Measurements from ENCODE around the gene PEX13. TPM values are rescaled to one million over a fixed set of nuclear protein-coding genes. Genes with fewer than 3 reads are reported as not detected.
"Not testable (repeated sequence)": the region's sequence is repeated elsewhere in the genome, so short reads cannot be mapped to it uniquely, and the experiment has no call there.

Gene PEX13
- total RNA-seq, 1 experiment from 2014 or later: 32.6 TPM

GRCh38 chr2:60992985-60993392, 24.5 kb upstream of the PEX13 start:
- H3K9me3 ChIP-seq (ENCODE audit: low read length): peaks cover 12% of the 10 kb centered on the region
- peak overlapping the region; percentile 64 for H3K4me2 ChIP-seq (ENCODE audit: low read depth, low read length, poor library complexity, severe bottlenecking)
- H3K27ac ChIP-seq (ENCODE audit: low read length): peak overlapping the region; percentile 91
- no peaks in the 10 kb centered on the region for H3K27me3 ChIP-seq (ENCODE audit: low read length)
- H3K4me1 ChIP-seq (ENCODE audit: low read length): peaks cover 62% of the 10 kb centered on the region
- peak overlapping the region; percentile 59 for H3K9ac ChIP-seq (ENCODE audit: low read length)
- no peaks in the 10 kb centered on the region for H4K20me1 ChIP-seq (ENCODE audit: insufficient read depth, low read depth, low read length)
- DNase-seq: peak; percentile 94
- peak overlapping the region; percentile 33 for H3K4me3 ChIP-seq (ENCODE audit: low read length)
- no peaks in the 10 kb centered on the region for H3K79me2 ChIP-seq (ENCODE audit: low read length)
- H3K9me2 ChIP-seq (replicated peaks; ENCODE audit: insufficient read depth, low read length): no peaks in the 10 kb centered on the region
- H2AFZ ChIP-seq (ENCODE audit: low read length): peak overlapping the region; percentile 40; the same call in 1 of the 2 replicates
- H3K36me3 ChIP-seq (ENCODE audit: insufficient read depth, low read length): peaks cover 3% of the 10 kb centered on the region; the same call in 1 of the 2 replicates

GRCh38 chr2:60994131-60994530, 23.4 kb upstream of the PEX13 start:
- peaks cover 3% of the 10 kb centered on the region; the same call in 1 of the 2 replicates for H3K36me3 ChIP-seq (ENCODE audit: insufficient read depth, low read length)
- H2AFZ ChIP-seq (ENCODE audit: low read length): peak overlapping the region; percentile 5
- H3K9ac ChIP-seq (ENCODE audit: low read length): peak overlapping the region; percentile 44
- no peaks in the 10 kb centered on the region for H3K27me3 ChIP-seq (ENCODE audit: low read length)
- no peaks in the 10 kb centered on the region for H3K79me2 ChIP-seq (ENCODE audit: low read length)
- peaks cover 67% of the 10 kb centered on the region for H3K4me1 ChIP-seq (ENCODE audit: low read length)
- H3K4me2 ChIP-seq (ENCODE audit: low read depth, low read length, poor library complexity, severe bottlenecking): peak overlapping the region; percentile 63
- no peaks in the 10 kb centered on the region for H3K9me2 ChIP-seq (replicated peaks; ENCODE audit: insufficient read depth, low read length)
- H3K27ac ChIP-seq (ENCODE audit: low read length): peak overlapping the region; percentile 91
- H3K9me3 ChIP-seq (ENCODE audit: low read length): peaks cover 12% of the 10 kb centered on the region
- DNase-seq: peak; percentile 49
- no peak overlapping the region for H3K4me3 ChIP-seq (ENCODE audit: low read length)
- H4K20me1 ChIP-seq (ENCODE audit: insufficient read depth, low read depth, low read length): no peaks in the 10 kb centered on the region

GRCh38 chr2:60998628-60999545, 18.6 kb upstream of the PEX13 start:
- no peak overlapping the region for H3K9ac ChIP-seq (ENCODE audit: low read length)

GRCh38 chr2:61005736-61006135, 11.8 kb upstream of the PEX13 start:
- no peaks in the 10 kb centered on the region for H3K36me3 ChIP-seq (ENCODE audit: insufficient read depth, low read length)
- H3K9ac ChIP-seq (ENCODE audit: low read length): no peak overlapping the region
- no peaks in the 10 kb centered on the region for H3K9me3 ChIP-seq (ENCODE audit: low read length)
- no peak overlapping the region for H3K4me3 ChIP-seq (ENCODE audit: low read length)
- DNase-seq: no peak
- no peaks in the 10 kb centered on the region for H3K9me2 ChIP-seq (replicated peaks; ENCODE audit: insufficient read depth, low read length)
- H3K79me2 ChIP-seq (ENCODE audit: low read length): no peaks in the 10 kb centered on the region
- H3K4me2 ChIP-seq (ENCODE audit: low read depth, low read length, poor library complexity, severe bottlenecking): no peak overlapping the region
- H4K20me1 ChIP-seq (ENCODE audit: insufficient read depth, low read depth, low read length): no peaks in the 10 kb centered on the region
- 0 out of 2 replicates have a peak overlapping the region, but pooled peaks have one; percentile 6 for H3K27ac ChIP-seq (ENCODE audit: low read length)
- H3K4me1 ChIP-seq (ENCODE audit: low read length): peaks cover 11% of the 10 kb centered on the region
- peak overlapping the region; percentile 46 for H2AFZ ChIP-seq (ENCODE audit: low read length)
- no peaks in the 10 kb centered on the region for H3K27me3 ChIP-seq (ENCODE audit: low read length)

More at GRCh38 chr2:60998628-60999545, 18.6 kb upstream of the PEX13 start:
- Histone ChIP-seq H2AFZ (ENCODE audit: low read length) (no peak overlapping the region), H3K4me1 (ENCODE audit: low read length) (peaks cover 40% of the 10 kb centered on the region), H3K4me2 (ENCODE audit: low read depth, low read length, poor library complexity, severe bottlenecking) (no peak overlapping the region), H3K27ac (ENCODE audit: low read length) (peak overlapping the region; percentile 72), H3K79me2 (ENCODE audit: low read length) (no peaks in the 10 kb centered on the region), H3K27me3 (ENCODE audit: low read length) (no peaks in the 10 kb centered on the region), H3K9me3 (ENCODE audit: low read length) (no peaks in the 10 kb centered on the region), H3K9me2 (replicated peaks; ENCODE audit: insufficient read depth, low read length) (no peaks in the 10 kb centered on the region), H4K20me1 (ENCODE audit: insufficient read depth, low read depth, low read length) (no peaks in the 10 kb centered on the region), H3K36me3 (ENCODE audit: insufficient read depth, low read length) (no peaks in the 10 kb centered on the region), H3K4me3 (ENCODE audit: low read length) (no peak overlapping the region)
- DNase-seq: peak; percentile 92

- H3K79me2 ChIP-seq (ENCODE audit: low read length): 0 out of 2 replicates have a peak, but pooled peaks cover 3% of the 10 kb centered on the region
- DNase-seq: no peak
- no peak overlapping the region for H3K9ac ChIP-seq (ENCODE audit: low read length)
- H3K4me3 ChIP-seq (ENCODE audit: low read length): no peak overlapping the region
- H4K20me1 ChIP-seq (ENCODE audit: insufficient read depth, low read depth, low read length): no peaks in the 10 kb centered on the region
- H3K27ac ChIP-seq (ENCODE audit: low read length): no peak overlapping the region
- peaks cover 11% of the 10 kb centered on the region for H3K4me1 ChIP-seq (ENCODE audit: low read length)
- H3K9me2 ChIP-seq (replicated peaks; ENCODE audit: insufficient read depth, low read length): no peaks in the 10 kb centered on the region
- H3K4me2 ChIP-seq (ENCODE audit: low read depth, low read length, poor library complexity, severe bottlenecking): no peak overlapping the region
- no peaks in the 10 kb centered on the region for H3K36me3 ChIP-seq (ENCODE audit: insufficient read depth, low read length)
- H3K27me3 ChIP-seq (ENCODE audit: low read length): no peaks in the 10 kb centered on the region
- no peaks in the 10 kb centered on the region for H3K9me3 ChIP-seq (ENCODE audit: low read length)
- H2AFZ ChIP-seq (ENCODE audit: low read length): no peak overlapping the region
Observed at GRCh38 chr2:61006486-61007105, 10.9 kb upstream of the PEX13 start.

GRCh38 chr2:61009355-61009754, 8.2 kb upstream of the PEX13 start:
- H3K79me2 ChIP-seq (ENCODE audit: low read length): peaks cover 15% of the 10 kb centered on the region; the same call in 1 of the 2 replicates
- H3K4me3 ChIP-seq (ENCODE audit: low read length): no peak overlapping the region
- H3K36me3 ChIP-seq (ENCODE audit: insufficient read depth, low read length): no peaks in the 10 kb centered on the region
- no peak overlapping the region for H3K27ac ChIP-seq (ENCODE audit: low read length)
- H3K9me2 ChIP-seq (replicated peaks; ENCODE audit: insufficient read depth, low read length): no peaks in the 10 kb centered on the region
- H3K9ac ChIP-seq (ENCODE audit: low read length): no peak overlapping the region
- no peaks in the 10 kb centered on the region for H3K27me3 ChIP-seq (ENCODE audit: low read length)
- peaks cover 16% of the 10 kb centered on the region for H3K4me1 ChIP-seq (ENCODE audit: low read length)
- H4K20me1 ChIP-seq (ENCODE audit: insufficient read depth, low read depth, low read length): no peaks in the 10 kb centered on the region
- DNase-seq: no peak
- no peak overlapping the region for H3K4me2 ChIP-seq (ENCODE audit: low read depth, low read length, poor library complexity, severe bottlenecking)
- no peak overlapping the region for H2AFZ ChIP-seq (ENCODE audit: low read length)
- H3K9me3 ChIP-seq (ENCODE audit: low read length): no peaks in the 10 kb centered on the region

GRCh38 chr2:61011678-61012077, 5.8 kb upstream of the PEX13 start:
- DNase-seq: no peak
- Histone ChIP-seq H3K4me1 (ENCODE audit: low read length) (peaks cover 22% of the 10 kb centered on the region), H3K9ac (ENCODE audit: low read length) (no peak overlapping the region), H4K20me1 (ENCODE audit: insufficient read depth, low read depth, low read length) (no peaks in the 10 kb centered on the region), H3K9me3 (ENCODE audit: low read length) (no peaks in the 10 kb centered on the region), H2AFZ (ENCODE audit: low read length) (no peak overlapping the region), H3K27me3 (ENCODE audit: low read length) (no peaks in the 10 kb centered on the region), H3K36me3 (ENCODE audit: insufficient read depth, low read length) (no peaks in the 10 kb centered on the region), H3K4me3 (ENCODE audit: low read length) (no peak overlapping the region), H3K27ac (ENCODE audit: low read length) (no peak overlapping the region), H3K79me2 (ENCODE audit: low read length) (peaks cover 36% of the 10 kb centered on the region), H3K4me2 (ENCODE audit: low read depth, low read length, poor library complexity, severe bottlenecking) (no peak overlapping the region), H3K9me2 (replicated peaks; ENCODE audit: insufficient read depth, low read length) (no peaks in the 10 kb centered on the region)

- peaks cover 39% of the 10 kb centered on the region for H3K79me2 ChIP-seq (ENCODE audit: low read length)
- H4K20me1 ChIP-seq (ENCODE audit: insufficient read depth, low read depth, low read length); DNase-seq; H2AFZ ChIP-seq (ENCODE audit: low read length); H3K9ac ChIP-seq (ENCODE audit: low read length); H3K4me2 ChIP-seq (ENCODE audit: low read depth, low read length, poor library complexity, severe bottlenecking); H3K9me3 ChIP-seq (ENCODE audit: low read length); H3K9me2 ChIP-seq (replicated peaks; ENCODE audit: insufficient read depth, low read length); H3K27me3 ChIP-seq (ENCODE audit: low read length); H3K4me3 ChIP-seq (ENCODE audit: low read length); H3K36me3 ChIP-seq (ENCODE audit: insufficient read depth, low read length); H3K27ac ChIP-seq (ENCODE audit: low read length): not testable (repeated sequence)
- peaks cover 22% of the 10 kb centered on the region for H3K4me1 ChIP-seq (ENCODE audit: low read length)
Observed at GRCh38 chr2:61012303-61012702, 5.2 kb upstream of the PEX13 start.
